ENCODE results near the gene ABHD17A. TPM values are rescaled to one million over a fixed set of nuclear protein-coding genes. Genes with fewer than 3 reads are reported as not detected.
A peak's percentile ranks its signal among the peaks of the same experiment; 100 is the strongest.

ABHD17A gene
- total and polyA plus RNA-seq, 7 donors: 60.7 to 97.1 (median 86.6) TPM

DNA sequence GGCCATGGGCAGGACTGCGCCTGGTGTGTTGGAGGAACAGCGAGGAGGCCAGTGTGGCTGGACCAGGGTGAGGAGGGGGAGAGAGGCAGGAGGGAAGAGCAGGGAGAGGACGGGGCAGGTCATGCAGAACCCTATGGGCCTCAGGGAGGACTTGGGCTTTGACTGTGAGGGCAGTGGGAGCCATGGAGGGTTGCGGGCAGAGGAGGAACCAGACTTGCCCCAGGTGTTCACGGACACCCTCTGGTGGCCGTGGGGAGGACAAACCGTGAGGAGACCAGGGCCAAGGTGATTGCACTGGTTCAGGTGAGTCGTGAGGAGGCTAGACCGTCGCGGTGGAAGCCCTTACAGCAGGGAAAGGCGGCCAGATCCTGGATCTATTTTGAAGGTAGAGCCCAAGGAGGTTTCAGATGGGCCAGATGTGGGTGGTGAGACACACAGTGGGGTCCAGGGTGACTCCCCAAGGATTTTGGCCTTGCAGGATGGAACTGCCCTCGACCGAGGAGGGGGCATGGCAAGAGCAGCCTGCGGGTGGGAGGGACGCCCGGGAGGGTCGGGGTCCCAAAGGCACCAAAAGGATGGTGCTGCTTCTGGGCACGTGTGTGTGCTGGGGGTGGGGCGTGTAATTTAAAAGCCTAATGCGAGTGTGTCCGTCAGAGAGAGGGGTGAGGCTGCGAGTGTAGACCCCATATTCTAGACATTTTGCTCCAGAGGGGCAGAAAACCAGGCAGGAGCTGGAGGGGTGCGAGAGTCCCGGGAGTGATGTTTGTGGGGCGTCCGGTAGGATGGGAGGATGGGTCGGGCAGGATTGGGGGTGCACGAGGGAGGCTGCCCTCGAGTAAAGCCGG is 34.3 kb downstream of the ABHD17A start:
- no peak overlapping the region for H3K27ac ChIP-seq
- WGBS, 2 donors: 73 to 76% methylated on average over 31 of the region's 31 CpGs
- intact Hi-C loops (cut with DNase I): no loop called here

DNA sequence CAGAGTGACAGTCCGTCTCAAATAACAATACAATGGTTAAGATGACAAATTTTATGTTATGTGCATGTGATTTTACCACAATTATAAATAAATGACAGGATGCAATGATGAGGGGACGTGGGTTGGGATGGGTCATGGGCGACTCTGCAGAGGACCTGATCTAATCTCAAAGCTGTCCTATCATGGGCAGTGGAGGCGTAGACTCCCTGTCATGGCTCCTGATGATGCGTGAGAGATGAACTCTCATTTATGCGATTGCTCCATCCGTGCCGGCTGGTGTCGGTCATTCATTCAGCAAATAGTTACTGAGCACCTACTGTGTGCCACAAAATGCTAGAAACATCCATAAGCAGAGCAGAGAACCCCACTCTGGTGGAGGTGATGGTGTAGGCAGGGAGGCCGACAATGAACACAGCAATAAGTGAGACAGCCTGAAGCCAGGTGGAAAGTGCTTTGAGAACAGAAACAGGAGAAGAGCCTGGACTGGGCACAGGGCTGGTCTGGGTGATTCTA is 35.4 kb downstream of the ABHD17A start:
- 93 to 94% methylated on average over 10 of the region's 10 CpGs for WGBS, 2 donors
- H3K9me3 ChIP-seq: no peaks in the 10 kb centered on the region
- no peak for TF ChIP-seq EP300 (IDR thresholded peaks at IDR 0.05)
- TF ChIP-seq, protein P1, sequence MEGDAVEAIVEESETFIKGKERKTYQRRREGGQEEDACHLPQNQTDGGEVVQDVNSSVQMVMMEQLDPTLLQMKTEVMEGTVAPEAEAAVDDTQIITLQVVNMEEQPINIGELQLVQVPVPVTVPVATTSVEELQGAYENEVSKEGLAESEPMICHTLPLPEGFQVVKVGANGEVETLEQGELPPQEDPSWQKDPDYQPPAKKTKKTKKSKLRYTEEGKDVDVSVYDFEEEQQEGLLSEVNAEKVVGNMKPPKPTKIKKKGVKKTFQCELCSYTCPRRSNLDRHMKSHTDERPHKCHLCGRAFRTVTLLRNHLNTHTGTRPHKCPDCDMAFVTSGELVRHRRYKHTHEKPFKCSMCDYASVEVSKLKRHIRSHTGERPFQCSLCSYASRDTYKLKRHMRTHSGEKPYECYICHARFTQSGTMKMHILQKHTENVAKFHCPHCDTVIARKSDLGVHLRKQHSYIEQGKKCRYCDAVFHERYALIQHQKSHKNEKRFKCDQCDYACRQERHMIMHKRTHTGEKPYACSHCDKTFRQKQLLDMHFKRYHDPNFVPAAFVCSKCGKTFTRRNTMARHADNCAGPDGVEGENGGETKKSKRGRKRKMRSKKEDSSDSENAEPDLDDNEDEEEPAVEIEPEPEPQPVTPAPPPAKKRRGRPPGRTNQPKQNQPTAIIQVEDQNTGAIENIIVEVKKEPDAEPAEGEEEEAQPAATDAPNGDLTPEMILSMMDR (IDR thresholded peaks at IDR 0.05): no peak
- no peak for TF ChIP-seq POLR2A (IDR thresholded peaks at IDR 0.05)
- no peak for TF ChIP-seq POLR2AphosphoS5 (IDR thresholded peaks at IDR 0.05)

More for the DNA sequence above, 34.3 kb downstream of the ABHD17A start:
- H3K4me3 ChIP-seq: no peak overlapping the region
- peaks cover 0 to 69% (median 53%) of the 10 kb centered on the region in 4 donors for H3K4me1 ChIP-seq
- TF ChIP-seq POLR2AphosphoS5 (IDR thresholded peaks at IDR 0.05) (no peak), EP300 (IDR thresholded peaks at IDR 0.05) (no peak), POLR2A (IDR thresholded peaks at IDR 0.05) (no peak)
- TF ChIP-seq, protein P1 (IDR thresholded peaks at IDR 0.05): no peak
- H3K9me3 ChIP-seq: no peaks in the 10 kb centered on the region
- H3K36me3 ChIP-seq: no peaks in the 10 kb centered on the region
- H3K27me3 ChIP-seq: peaks cover 4 to 39% (median 21%) of the 10 kb centered on the region in 3 donors
- DNase-seq: no peak

DNA sequence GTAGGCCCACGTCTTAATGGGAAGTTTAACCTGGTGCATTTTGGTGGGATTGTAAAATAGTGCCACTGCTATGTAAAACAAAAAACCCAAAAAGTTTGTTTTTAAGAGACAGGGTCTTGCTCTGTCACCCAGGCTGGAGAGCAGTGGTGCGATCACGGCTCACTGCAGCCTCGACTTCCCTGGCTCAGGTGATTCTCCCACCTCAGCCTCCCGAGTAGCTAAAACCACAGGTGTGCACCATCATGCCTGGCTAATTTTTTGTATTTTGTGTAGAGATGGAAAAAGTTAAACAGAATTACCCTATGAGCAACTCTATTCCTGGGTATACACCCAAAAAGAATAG is 36.2 kb downstream of the ABHD17A start:
- intact Hi-C loops (cut with DNase I): no loop called here
- DNase-seq: no peak
- peak overlapping the region in 2 of 4 donors; percentile 95 to 97 for H3K27ac ChIP-seq
- peaks cover 0 to 68% (median 55%) of the 10 kb centered on the region in 4 donors for H3K4me1 ChIP-seq
- H3K9me3 ChIP-seq: no peaks in the 10 kb centered on the region
- no peak for TF ChIP-seq EP300 (IDR thresholded peaks at IDR 0.05)
- TF ChIP-seq POLR2AphosphoS5 (IDR thresholded peaks at IDR 0.05): no peak
- H3K36me3 ChIP-seq: no peaks in the 10 kb centered on the region
- H3K4me3 ChIP-seq: no peak overlapping the region
- 61 to 63% methylated on average over 5 of the region's 5 CpGs for WGBS, 2 donors
- H3K27me3 ChIP-seq: peaks cover 4 to 25% (median 10%) of the 10 kb centered on the region in 3 donors

More for the DNA sequence above, 35.4 kb downstream of the ABHD17A start:
- Histone ChIP-seq H3K36me3 (no peaks in the 10 kb centered on the region), H3K4me1 (peaks cover 0 to 68% (median 53%) of the 10 kb centered on the region in 4 donors), H3K27me3 (peaks cover 4 to 28% (median 10%) of the 10 kb centered on the region in 3 donors), H3K27ac (no peak overlapping the region), H3K4me3 (no peak overlapping the region)
- intact Hi-C loops (cut with DNase I): no loop called here
- no peak for DNase-seq

DNA sequence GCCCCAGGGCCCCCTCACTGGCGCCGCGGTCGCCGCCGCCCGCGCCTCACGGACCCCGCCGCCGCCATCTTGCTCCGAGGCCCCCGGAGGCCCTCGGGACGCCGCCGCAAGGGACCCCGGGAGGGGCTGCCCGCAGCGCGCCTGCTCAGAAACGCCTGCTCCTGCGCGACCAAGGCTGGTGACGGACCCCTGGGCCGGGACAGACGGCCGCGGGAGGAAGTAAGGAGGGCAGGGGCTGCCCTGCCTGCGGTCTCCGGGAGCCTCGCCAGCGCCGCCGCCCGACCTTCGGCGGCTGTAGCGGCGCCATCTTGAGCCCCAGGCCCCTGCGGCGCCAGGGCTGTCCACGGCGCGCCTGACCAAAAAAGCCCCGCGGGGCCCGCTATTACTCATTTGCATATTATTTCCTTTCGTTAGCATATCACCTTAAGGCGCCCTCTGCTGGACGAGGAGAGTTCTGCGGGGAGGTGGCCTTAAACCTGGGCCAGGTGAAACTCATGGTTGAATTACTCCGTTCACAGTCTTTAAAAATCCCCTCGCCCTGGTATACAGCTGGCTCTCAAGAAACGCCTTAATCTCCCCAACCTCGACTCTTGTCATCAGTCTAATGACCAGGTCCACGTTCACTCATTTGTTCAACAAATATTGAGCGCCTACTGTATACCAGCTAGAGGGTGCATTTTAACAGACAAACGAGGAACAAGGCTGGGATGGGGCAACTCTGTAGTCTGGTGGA is 36.7 kb downstream of the ABHD17A start, which contains the start of gene REXO1:
TSS of gene REXO1 (minus strand) at position 85 of the 733 bp plus-strand sequence. CDS start 125 bp downstream, outside the sequence.
- Histone ChIP-seq H3K27ac (peak within 1 kb of the TSS; percentile 95 to 98 (median 97)), H3K9me3 (no peaks in the 10 kb centered on the region), H3K27me3 (peaks cover 4 to 22% (median 10%) of the 10 kb centered on the region in 3 donors), H3K36me3 (no peaks in the 10 kb centered on the region), H3K4me3 (peak within 1 kb of the TSS; percentile 92 to 100 (median 100)), H3K4me1 (peaks cover 0 to 68% (median 55%) of the 10 kb centered on the region in 4 donors)
- intact Hi-C loops (cut with DNase I): no loop called here
- WGBS, 2 donors: 2% methylated on average over 60 of the region's 60 CpGs
- TF ChIP-seq, protein P1 (IDR thresholded peaks at IDR 0.05): peak; percentile 72 to 94 (median 89)
- TF ChIP-seq POLR2A (IDR thresholded peaks at IDR 0.05): no peak
- TF ChIP-seq POLR2AphosphoS5 (IDR thresholded peaks at IDR 0.05): peak; percentile 20 to 64 (median 42)
- TF ChIP-seq EP300 (IDR thresholded peaks at IDR 0.05): no peak
- DNase-seq: peak; percentile 96
